Liver (tissue), 3 donors: ENCODE results near the gene NEAT1.
"Not testable (repeated sequence)": the region's sequence is repeated elsewhere in the genome, so short reads cannot be mapped to it uniquely, and the experiment has no call there.

Source experiments
- NR2F2 ChIP-seq: IDR thresholded peaks from 2 replicates; pipeline ENCODE4 v1.6.1; 2016; ENCODE audit warnings: antibody characterized with exemption
- RXRA ChIP-seq, 2 donors: IDR thresholded peaks; 2 replicates each; pipeline ENCODE4 v1.6.1; 2017 to 2018; ENCODE audit warnings: antibody characterized with exemption in 2 of 2, mild to moderate bottlenecking in 1 of 2
- SP1 ChIP-seq: IDR thresholded peaks from 2 replicates; pipeline ENCODE4 v1.6.1; 2018; ENCODE audit warnings: antibody characterized with exemption, mild to moderate bottlenecking
- TAF1 ChIP-seq: conservative IDR thresholded peaks from 2 replicates; pipeline ENCODE4 v1.6.1; 2016; ENCODE audit warnings: antibody characterized with exemption, mild to moderate bottlenecking
- TF ChIP-seq, protein P1 (sequence below): fragments of 150-350 bp; IDR thresholded peaks from 2 replicates; pipeline ENCODE4 v1.5.1; 2017; ENCODE audit warnings: improper control_type of control experiment, low read depth, low read length; ENCODE audit not compliant: missing input control
- TF ChIP-seq, protein P2 (sequence below): IDR thresholded peaks from 2 replicates; pipeline ENCODE4 v1.6.1; 2016; ENCODE audit warnings: antibody characterized with exemption
- TF ChIP-seq, protein P3 (sequence below): IDR thresholded peaks from 2 replicates; pipeline ENCODE4 v1.6.1; 2016; ENCODE audit warnings: antibody characterized with exemption
- TF ChIP-seq, protein P4 (sequence below): IDR thresholded peaks from 2 replicates; pipeline ENCODE4 v1.6.1; 2016; ENCODE audit warnings: antibody characterized with exemption, mild to moderate bottlenecking
- donor health status: healthy.
- donor health status: healthy.

DNA sequence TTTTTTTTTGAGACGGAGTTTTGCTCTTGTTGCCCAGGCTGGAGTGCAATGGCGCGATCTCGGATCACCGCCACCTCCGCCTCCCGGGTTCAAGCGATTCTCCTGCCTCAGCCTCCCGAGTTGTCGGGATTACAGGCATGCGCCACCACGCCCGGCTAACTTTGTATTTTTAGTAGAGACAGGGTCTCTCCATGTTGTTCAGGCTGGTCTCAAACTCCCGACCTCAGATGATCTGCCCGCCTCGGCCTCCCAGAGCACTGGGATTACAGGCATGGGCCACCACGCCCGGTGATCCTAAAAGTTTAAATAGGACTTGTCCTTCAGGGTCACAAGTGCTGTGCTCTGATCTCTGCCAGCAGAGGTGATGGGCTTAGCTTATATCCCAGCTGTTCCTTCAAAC lies 42.9 kb downstream of the NEAT1 start:
- not testable (repeated sequence) for TF ChIP-seq SP1; TAF1; RXRA (IDR thresholded peaks at IDR 0.05); NR2F2
- TF ChIP-seq, protein P1, sequence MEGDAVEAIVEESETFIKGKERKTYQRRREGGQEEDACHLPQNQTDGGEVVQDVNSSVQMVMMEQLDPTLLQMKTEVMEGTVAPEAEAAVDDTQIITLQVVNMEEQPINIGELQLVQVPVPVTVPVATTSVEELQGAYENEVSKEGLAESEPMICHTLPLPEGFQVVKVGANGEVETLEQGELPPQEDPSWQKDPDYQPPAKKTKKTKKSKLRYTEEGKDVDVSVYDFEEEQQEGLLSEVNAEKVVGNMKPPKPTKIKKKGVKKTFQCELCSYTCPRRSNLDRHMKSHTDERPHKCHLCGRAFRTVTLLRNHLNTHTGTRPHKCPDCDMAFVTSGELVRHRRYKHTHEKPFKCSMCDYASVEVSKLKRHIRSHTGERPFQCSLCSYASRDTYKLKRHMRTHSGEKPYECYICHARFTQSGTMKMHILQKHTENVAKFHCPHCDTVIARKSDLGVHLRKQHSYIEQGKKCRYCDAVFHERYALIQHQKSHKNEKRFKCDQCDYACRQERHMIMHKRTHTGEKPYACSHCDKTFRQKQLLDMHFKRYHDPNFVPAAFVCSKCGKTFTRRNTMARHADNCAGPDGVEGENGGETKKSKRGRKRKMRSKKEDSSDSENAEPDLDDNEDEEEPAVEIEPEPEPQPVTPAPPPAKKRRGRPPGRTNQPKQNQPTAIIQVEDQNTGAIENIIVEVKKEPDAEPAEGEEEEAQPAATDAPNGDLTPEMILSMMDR, result not testable (repeated sequence)
- TF ChIP-seq, protein P2, sequence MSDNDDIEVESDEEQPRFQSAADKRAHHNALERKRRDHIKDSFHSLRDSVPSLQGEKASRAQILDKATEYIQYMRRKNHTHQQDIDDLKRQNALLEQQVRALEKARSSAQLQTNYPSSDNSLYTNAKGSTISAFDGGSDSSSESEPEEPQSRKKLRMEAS, result not testable (repeated sequence)
- TF ChIP-seq, protein P3, sequence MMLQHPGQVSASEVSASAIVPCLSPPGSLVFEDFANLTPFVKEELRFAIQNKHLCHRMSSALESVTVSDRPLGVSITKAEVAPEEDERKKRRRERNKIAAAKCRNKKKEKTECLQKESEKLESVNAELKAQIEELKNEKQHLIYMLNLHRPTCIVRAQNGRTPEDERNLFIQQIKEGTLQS, result not testable (repeated sequence)
- TF ChIP-seq, protein P4, sequence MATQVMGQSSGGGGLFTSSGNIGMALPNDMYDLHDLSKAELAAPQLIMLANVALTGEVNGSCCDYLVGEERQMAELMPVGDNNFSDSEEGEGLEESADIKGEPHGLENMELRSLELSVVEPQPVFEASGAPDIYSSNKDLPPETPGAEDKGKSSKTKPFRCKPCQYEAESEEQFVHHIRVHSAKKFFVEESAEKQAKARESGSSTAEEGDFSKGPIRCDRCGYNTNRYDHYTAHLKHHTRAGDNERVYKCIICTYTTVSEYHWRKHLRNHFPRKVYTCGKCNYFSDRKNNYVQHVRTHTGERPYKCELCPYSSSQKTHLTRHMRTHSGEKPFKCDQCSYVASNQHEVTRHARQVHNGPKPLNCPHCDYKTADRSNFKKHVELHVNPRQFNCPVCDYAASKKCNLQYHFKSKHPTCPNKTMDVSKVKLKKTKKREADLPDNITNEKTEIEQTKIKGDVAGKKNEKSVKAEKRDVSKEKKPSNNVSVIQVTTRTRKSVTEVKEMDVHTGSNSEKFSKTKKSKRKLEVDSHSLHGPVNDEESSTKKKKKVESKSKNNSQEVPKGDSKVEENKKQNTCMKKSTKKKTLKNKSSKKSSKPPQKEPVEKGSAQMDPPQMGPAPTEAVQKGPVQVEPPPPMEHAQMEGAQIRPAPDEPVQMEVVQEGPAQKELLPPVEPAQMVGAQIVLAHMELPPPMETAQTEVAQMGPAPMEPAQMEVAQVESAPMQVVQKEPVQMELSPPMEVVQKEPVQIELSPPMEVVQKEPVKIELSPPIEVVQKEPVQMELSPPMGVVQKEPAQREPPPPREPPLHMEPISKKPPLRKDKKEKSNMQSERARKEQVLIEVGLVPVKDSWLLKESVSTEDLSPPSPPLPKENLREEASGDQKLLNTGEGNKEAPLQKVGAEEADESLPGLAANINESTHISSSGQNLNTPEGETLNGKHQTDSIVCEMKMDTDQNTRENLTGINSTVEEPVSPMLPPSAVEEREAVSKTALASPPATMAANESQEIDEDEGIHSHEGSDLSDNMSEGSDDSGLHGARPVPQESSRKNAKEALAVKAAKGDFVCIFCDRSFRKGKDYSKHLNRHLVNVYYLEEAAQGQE, result not testable (repeated sequence)
